HepG2 (cell line): ENCODE measurements around the gene SEPTIN11. TPM values are rescaled to one million over a fixed set of nuclear protein-coding genes. Genes with fewer than 3 reads are reported as not detected.

ENCODE experiments used
- ATAC-seq: fragments of 200-7000 bp; cut with Tn5 transposase; 3 replicates; pipeline ENCODE4 v1.9.1; 2020; ENCODE audit warnings: mild to moderate bottlenecking, moderate library complexity
- BruUV-seq: library from RNA; stranded (reverse); fragments of 400-500 nt; replicated peaks from 2 replicates; lab custom pipeline; 2021; lab: Mats Ljungman, UMichigan
- CTCF ChIA-PET: fragments of 300-600 bp; formaldehyde crosslinking; extraction: SDS; loops from one replicate; lab custom pipeline; 2021; ENCODE audit warnings: low total read pairs, inconsistent platforms, low intra/inter-chr PET ratio; lab: Yijun Ruan, JAX
- POLR2A ChIA-PET: fragments of 350-600 bp; sonication (Branson Sonifier 250); formaldehyde crosslinking; loops from one replicate; lab custom pipeline; 2020; ENCODE audit warnings: antibody characterized with exemption, inconsistent platforms; lab: Yijun Ruan, JAX
- DNase-seq: peaks from one replicate; pipeline ENCODE4 v3.0.0-alpha.2; 2015; ENCODE audit warnings: low spot score
- FAIRE-seq: peaks from 3 replicates; lab custom pipeline; 2011; peaks lifted over from hg19 to GRCh38; lab: Jason Lieb, UNC
- H2AFZ ChIP-seq: one replicate; pipeline ENCODE4 v1.6.1; 2011; ENCODE audit warnings: low read length, inconsistent platforms
- H3K27ac ChIP-seq: fragments of 300-600 bp; 3 replicates; pipeline ENCODE4 v1.8.0; 2011; ENCODE audit warnings: mixed run types, mild to moderate bottlenecking, mixed read lengths, low read length, inconsistent platforms; ENCODE audit not compliant: insufficient read depth; ENCODE audit errors: extremely low read length
- H3K27me3 ChIP-seq, 2 experiments: fragments of 200-600 bp in 1 of 2; 2 replicates in 1 of 2; 3 replicates in 1 of 2; pipeline versions ENCODE4 v1.6.0 to v1.8.0; 2011; ENCODE audit warnings: low read length in 2 of 2, mild to moderate bottlenecking in 2 of 2, moderate library complexity in 2 of 2, inconsistent platforms in 1 of 2; ENCODE audit not compliant: insufficient read depth in 2 of 2, control insufficient read depth in 1 of 2
- H3K36me3 ChIP-seq, 2 experiments: fragments of 200-600 bp in 1 of 2; replicated peaks in 1 of 2; 2 replicates in 1 of 2; 3 replicates in 1 of 2; pipeline versions ENCODE4 v1.5.1 to v1.8.0; 2011; ENCODE audit warnings: low read length in 2 of 2, inconsistent platforms in 1 of 2; ENCODE audit not compliant: insufficient read depth in 2 of 2, control insufficient read depth in 1 of 2
- H3K4me1 ChIP-seq: 2 replicates; pipeline ENCODE4 v1.5.1; 2012; ENCODE audit warnings: low read length, inconsistent platforms; ENCODE audit not compliant: insufficient read depth
- H3K4me2 ChIP-seq: 2 replicates; pipeline ENCODE4 v1.6.0; 2011; ENCODE audit warnings: low read depth, low read length, inconsistent platforms
- H3K4me3 ChIP-seq, 3 experiments: fragments of 200-600 bp in 1 of 3; sonication (generic), shearing (Covaris generic) in 1 of 3; replicated peaks in 1 of 3; 2 replicates each; pipeline ENCODE4 v1.5.1; 2011 to 2016; ENCODE audit warnings: low read length in 3 of 3, inconsistent platforms in 2 of 3, low read depth in 2 of 3, mild to moderate bottlenecking in 2 of 3, control low read depth in 1 of 3, mixed read lengths in 1 of 3; ENCODE audit not compliant: insufficient read depth in 1 of 3
- H3K79me2 ChIP-seq: one replicate; pipeline ENCODE4 v1.6.1; 2011; ENCODE audit warnings: low read length, inconsistent platforms; ENCODE audit not compliant: insufficient read depth
- H3K9ac ChIP-seq: 2 replicates; pipeline ENCODE4 v1.6.0; 2011; ENCODE audit warnings: mild to moderate bottlenecking, low read depth, low read length, inconsistent platforms; ENCODE audit not compliant: insufficient read depth
- H3K9me3 ChIP-seq: 2 replicates; pipeline ENCODE4 v1.5.1; 2012; ENCODE audit warnings: mild to moderate bottlenecking, low read length
- H4K20me1 ChIP-seq: 2 replicates; pipeline ENCODE4 v1.6.0; 2011; ENCODE audit warnings: inconsistent platforms, mild to moderate bottlenecking, low read length, moderate library complexity; ENCODE audit not compliant: insufficient read depth
- FOXA3 ChIP-seq: IDR thresholded peaks from 2 replicates; pipeline ENCODE4 v1.6.1; 2016; ENCODE audit warnings: missing genetic modification reagents, missing compliant biosample characterization
- IKZF4 ChIP-seq: sonication (generic); formaldehyde crosslinking; IDR thresholded peaks from 2 replicates; pipeline ENCODE4 v1.5.1; 2020; ENCODE audit warnings: borderline replicate concordance, mild to moderate bottlenecking, low read depth, missing genetic modification reagents; ENCODE audit errors: not compliant biosample characterization
- MAZ ChIP-seq, 2 experiments: sonication (generic) in 1 of 2; formaldehyde crosslinking in 1 of 2; IDR thresholded peaks; 2 replicates each; pipeline versions ENCODE4 v1.5.0 to v1.6.1; 2012 to 2020; ENCODE audit warnings: low read depth in 2 of 2, mild to moderate bottlenecking in 2 of 2, borderline replicate concordance in 1 of 2, improper control_type of control experiment in 1 of 2, low read length in 1 of 2, missing genetic modification reagents in 1 of 2, moderate library complexity in 1 of 2
- ZNF318 ChIP-seq: sonication (generic); formaldehyde crosslinking; IDR thresholded peaks from 2 replicates; pipeline ENCODE4 v1.4.0; 2020; ENCODE audit warnings: mild to moderate bottlenecking, missing genetic modification reagents
- ZNF557 ChIP-seq: sonication (generic); formaldehyde crosslinking; IDR thresholded peaks from 2 replicates; pipeline ENCODE4 v1.4.0; 2020; ENCODE audit warnings: missing genetic modification reagents
- ZNF768 ChIP-seq: sonication (generic); formaldehyde crosslinking; IDR thresholded peaks from 2 replicates; pipeline ENCODE4 v1.4.0; 2020; ENCODE audit warnings: missing genetic modification reagents
- ZNF775 ChIP-seq: sonication (generic); formaldehyde crosslinking; IDR thresholded peaks from 2 replicates; pipeline ENCODE4 v1.4.0; 2020; ENCODE audit warnings: missing genetic modification reagents, mild to moderate bottlenecking, moderate library complexity, borderline replicate concordance
- WGBS: methylation state at CpG from one replicate; pipeline ENCODE4 v1.1.6; 2017; ENCODE audit warnings: low lambda C conversion rate; 5-methylcytosine and 5-hydroxymethylcytosine counted together
- in situ Hi-C: cut with HindIII; loops from 2 replicates; pipeline ENCODE4 v1.10.0; 2017; ENCODE audit warnings: low pct_unique_long_range_greater_than_20kb; ENCODE audit not compliant: extremely low pct_ligation_motif_present
- intact Hi-C: fragments of 100-400 bp; cut with micrococcal nuclease; formaldehyde crosslinking; loops from one replicate; pipeline ENCODE4 v1.10.0; 2022; ENCODE audit not compliant: unreplicated experiment
- polyA plus RNA-seq, 8 experiments: library from polyadenylated mRNA; depleted of rRNA in 3 of 8; stranded (reverse) in 7 of 8; unstranded in 1 of 8; fragments of >200 nt; fragmentation: Illumina TruSeq in 4 of 8; extraction: Trizol in 4 of 8; gene quantifications; 2 replicates each; pipeline versions ENCODE4 v1.2.1 to v1.2.3, GENCODE V29; 2011 to 2016; ENCODE audit warnings: low read depth in 4 of 8, missing spikeins in 1 of 8, mixed read lengths in 1 of 8; ENCODE audit not compliant: insufficient read depth in 1 of 8
- total RNA-seq, 5 experiments: library from RNA; depleted of rRNA; stranded (reverse); fragments of >200 nt; fragmentation: Illumina TruSeq; extraction: Trizol; gene quantifications; 2 replicates each; pipeline ENCODE4 v1.2.3, GENCODE V29; 2016; ENCODE audit warnings: low read depth in 1 of 5
- TF ChIP-seq, protein P1 (sequence below): sonication (generic); formaldehyde crosslinking; IDR thresholded peaks from 2 replicates; pipeline ENCODE4 v1.4.0; 2020; ENCODE audit warnings: mild to moderate bottlenecking, missing genetic modification reagents

SEPTIN11 gene
- total and polyA plus RNA-seq, 2 of the 13 experiments (the other 11 are each of a cell fraction or from before 2014, with no cell fraction given), result 28.9 to 47.3 TPM

GRCh38 chr4:76974150-76974549 is 24.6 kb downstream of the SEPTIN11 start:
- in situ Hi-C loops (no loop called here), intact Hi-C loops (no loop called here)
- Histone ChIP-seq H3K36me3 (no peaks in the 10 kb centered on the region), H3K79me2 (peaks cover 4% of the 10 kb centered on the region), H3K27ac (no peak overlapping the region), H4K20me1 (no peaks in the 10 kb centered on the region), H3K27me3 (no peaks in the 10 kb centered on the region; a peak in 1 of 5 replicates), H3K4me2 (no peak overlapping the region), H3K9me3 (no peaks in the 10 kb centered on the region), H3K4me1 (no peaks in the 10 kb centered on the region), H2AFZ (no peak overlapping the region), H3K4me3 (no peak overlapping the region), H3K9ac (no peak overlapping the region)
- 98% methylated on average over 2 of the region's 2 CpGs for WGBS
- ATAC-seq, result no peak
- FAIRE-seq, result no peak
- DNase-seq, result no peak
- no TSS peak for BruUV-seq
- no peak for TF ChIP-seq FOXA3
- no peak for TF ChIP-seq ZNF768 (CRISPR knock-in tag)
- no peak for TF ChIP-seq MAZ (IDR thresholded peaks at IDR 0.05; ENCODE audit: borderline replicate concordance, low read depth, low read length)
- no peak for TF ChIP-seq MAZ (CRISPR knock-in tag; IDR thresholded peaks at IDR 0.05; ENCODE audit: low read depth)
- TF ChIP-seq, protein P1, sequence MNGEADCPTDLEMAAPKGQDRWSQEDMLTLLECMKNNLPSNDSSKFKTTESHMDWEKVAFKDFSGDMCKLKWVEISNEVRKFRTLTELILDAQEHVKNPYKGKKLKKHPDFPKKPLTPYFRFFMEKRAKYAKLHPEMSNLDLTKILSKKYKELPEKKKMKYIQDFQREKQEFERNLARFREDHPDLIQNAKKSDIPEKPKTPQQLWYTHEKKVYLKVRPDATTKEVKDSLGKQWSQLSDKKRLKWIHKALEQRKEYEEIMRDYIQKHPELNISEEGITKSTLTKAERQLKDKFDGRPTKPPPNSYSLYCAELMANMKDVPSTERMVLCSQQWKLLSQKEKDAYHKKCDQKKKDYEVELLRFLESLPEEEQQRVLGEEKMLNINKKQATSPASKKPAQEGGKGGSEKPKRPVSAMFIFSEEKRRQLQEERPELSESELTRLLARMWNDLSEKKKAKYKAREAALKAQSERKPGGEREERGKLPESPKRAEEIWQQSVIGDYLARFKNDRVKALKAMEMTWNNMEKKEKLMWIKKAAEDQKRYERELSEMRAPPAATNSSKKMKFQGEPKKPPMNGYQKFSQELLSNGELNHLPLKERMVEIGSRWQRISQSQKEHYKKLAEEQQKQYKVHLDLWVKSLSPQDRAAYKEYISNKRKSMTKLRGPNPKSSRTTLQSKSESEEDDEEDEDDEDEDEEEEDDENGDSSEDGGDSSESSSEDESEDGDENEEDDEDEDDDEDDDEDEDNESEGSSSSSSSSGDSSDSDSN (CRISPR knock-in tag), result no peak
- TF ChIP-seq ZNF557 (CRISPR knock-in tag), result no peak
- TF ChIP-seq IKZF4 (CRISPR knock-in tag), result no peak
- ChIA-PET POLR2A (no interaction called here), CTCF (no interaction called here)

GRCh38 chr4:76977113-76977512 is 27.6 kb downstream of the SEPTIN11 start:
- no peak for DNase-seq
- Histone ChIP-seq H3K4me3 (no peak overlapping the region), H3K4me2 (no peak overlapping the region), H3K9ac (no peak overlapping the region), H3K4me1 (no peaks in the 10 kb centered on the region), H3K27ac (no peak overlapping the region), H3K79me2 (peaks cover 5% of the 10 kb centered on the region), H4K20me1 (no peaks in the 10 kb centered on the region), H2AFZ (no peak overlapping the region), H3K9me3 (no peaks in the 10 kb centered on the region), H3K36me3 (no peaks in the 10 kb centered on the region), H3K27me3 (no peaks in the 10 kb centered on the region; a peak in 1 of 5 replicates)
- no peak for ATAC-seq
- no TSS peak for BruUV-seq
- FAIRE-seq, result no peak
- ChIA-PET POLR2A (no interaction called here), CTCF (no interaction called here)
- in situ Hi-C loops, result no loop called here
- intact Hi-C loops, result no loop called here
- TF ChIP-seq ZNF775, result no peak
- no peak for TF ChIP-seq ZNF318 (CRISPR knock-in tag)
